KG1 (cell line): ENCODE measurements around the gene ARPC5.
A peak's percentile ranks its signal among the peaks of the same experiment; 100 is the strongest.
"Not testable (repeated sequence)": the region's sequence is repeated elsewhere in the genome, so short reads cannot be mapped to it uniquely, and the experiment has no call there.

Experiments used
- DNase-seq: peaks from one replicate; lab custom pipeline; 2025; lab: John Stamatoyannopoulos, UW

Gene ARPC5

DNA sequence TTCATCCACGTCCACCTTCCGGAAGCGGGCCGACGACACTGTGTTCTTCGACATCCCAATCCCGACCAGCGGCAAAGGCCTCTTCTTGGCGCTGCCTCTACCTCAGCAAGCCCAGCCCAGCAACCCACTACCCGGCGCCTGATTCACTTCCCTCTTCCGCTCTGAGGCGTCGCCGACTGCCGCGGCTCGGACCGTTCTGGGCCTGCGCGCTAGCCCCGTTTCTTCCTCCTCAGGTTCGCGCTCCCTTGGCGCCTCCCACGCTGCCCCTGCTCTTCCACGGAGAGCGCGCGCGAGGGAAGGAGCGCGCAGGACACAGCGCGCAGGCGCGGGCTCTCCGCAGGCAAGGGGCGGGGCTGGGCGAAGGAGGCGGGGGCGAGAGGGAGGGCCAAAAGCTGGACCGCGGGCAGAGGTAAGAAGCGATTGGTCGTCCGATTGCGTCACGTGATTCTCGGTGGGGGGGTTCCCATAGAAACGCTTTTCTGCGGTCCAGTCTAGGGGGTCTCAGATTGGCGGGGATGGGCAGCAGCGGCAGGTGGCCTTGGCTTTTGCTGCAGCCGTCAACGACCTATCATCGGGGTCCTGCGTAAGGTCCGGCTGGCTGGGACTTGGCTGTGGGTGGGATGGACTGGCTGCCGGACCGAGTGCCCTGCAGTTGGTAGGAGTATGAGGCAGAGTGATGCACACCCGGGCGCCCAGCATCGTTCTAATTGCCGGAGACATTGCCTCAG, at the start of gene ARPC5:
Gene ARPC5 (minus strand): TSS at position 178 of the 728 bp plus-strand sequence. CDS start 124 bp downstream, at position 54.
- DNase-seq = peak; percentile 87

DNA sequence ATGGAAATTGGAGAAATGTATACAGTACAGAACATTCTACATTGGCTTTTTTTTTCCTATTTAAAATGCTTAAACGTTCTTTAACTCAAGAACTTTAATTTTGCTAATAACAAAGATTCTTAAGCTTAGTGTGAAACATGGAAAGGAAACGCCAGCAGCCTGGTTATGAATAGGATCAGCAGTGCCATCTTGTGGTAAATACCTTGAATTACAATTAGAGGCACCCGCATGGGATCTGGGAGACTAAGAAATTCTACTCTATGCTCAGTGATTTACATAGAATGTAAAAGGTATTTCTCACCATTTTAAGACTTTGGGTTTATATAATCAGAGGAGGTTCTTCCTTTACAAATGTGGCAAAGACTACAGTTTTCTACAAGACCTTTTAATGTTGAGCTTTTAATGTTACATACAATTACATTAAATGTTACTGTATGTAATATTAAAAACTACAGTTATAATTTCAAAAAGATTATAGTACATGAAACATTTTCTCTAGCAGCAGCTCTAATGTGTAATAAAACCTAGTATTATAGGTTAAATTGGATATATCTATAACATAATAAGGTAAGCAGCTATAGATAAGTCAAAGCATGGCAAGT, 49.6 kb upstream of the ARPC5 start:
- DNase-seq = peak; percentile 37

DNA sequence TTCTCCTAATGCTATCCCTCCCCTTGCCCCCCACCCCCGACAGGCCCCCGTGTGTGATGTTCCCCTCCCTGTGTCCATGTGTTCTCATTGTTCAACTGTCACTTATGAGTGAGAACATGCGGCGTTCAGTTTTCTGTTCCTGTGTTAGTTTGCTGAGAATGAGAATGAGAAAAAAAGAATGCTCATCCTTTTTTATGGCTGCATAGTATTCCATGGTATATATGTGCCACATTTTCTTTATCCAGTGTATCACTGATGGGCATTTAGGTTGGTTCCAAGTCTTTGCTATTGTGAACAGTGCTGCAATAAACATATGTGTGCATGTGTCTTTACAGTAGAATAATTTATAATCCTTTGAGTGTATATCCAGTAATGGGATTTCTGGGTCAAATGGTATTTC, 43.8 kb upstream of the ARPC5 start:
- DNase-seq = not testable (repeated sequence)

DNA sequence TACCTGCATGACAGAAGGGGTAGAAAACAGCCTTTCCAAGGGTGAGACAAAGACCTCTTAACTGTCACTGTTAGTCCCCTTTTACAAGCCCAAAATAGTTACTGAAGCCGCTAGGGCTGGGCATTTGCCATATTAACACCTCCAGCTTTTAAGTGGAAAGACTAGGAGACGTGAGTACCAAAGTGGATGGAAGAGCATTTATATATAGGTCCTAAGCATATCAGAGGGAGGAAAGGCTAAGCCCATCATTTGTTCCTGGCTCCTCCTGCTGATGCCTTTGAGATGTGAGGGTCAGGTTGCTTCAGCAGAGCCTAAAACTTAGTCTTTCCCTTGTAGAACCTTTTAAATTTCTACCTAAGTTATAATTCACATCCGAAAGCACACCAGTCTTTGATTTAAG, 43.2 kb upstream of the ARPC5 start:
- no peak for DNase-seq

DNA sequence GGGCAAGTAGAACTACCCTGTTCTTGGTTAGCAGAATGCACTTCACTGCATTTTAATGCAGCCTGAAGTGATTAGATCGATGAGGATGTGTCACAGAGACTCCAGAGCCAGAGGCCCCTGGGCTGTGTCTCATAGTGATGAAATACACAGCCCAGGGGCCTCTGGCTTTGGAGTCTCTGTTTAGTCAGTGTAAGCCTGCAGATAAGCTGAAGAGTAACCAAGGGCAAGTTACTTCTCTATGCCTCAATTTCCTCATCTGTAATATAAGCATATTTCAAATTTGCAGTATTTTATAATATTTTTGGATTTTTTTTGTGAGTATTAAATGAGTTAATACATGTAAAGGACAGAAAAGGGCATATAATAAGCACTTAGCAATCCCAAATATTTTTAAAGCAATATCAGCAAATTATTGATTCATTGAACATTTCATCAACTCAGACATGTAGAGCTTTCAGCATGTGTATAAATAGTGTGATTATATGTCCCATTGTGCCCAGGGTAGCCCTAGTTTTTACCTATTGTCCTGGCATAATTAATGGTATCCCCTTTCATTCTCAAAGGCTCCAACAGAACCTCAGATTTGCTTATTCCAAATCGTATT, 41.1 kb upstream of the ARPC5 start:
- DNase-seq = no peak

DNA sequence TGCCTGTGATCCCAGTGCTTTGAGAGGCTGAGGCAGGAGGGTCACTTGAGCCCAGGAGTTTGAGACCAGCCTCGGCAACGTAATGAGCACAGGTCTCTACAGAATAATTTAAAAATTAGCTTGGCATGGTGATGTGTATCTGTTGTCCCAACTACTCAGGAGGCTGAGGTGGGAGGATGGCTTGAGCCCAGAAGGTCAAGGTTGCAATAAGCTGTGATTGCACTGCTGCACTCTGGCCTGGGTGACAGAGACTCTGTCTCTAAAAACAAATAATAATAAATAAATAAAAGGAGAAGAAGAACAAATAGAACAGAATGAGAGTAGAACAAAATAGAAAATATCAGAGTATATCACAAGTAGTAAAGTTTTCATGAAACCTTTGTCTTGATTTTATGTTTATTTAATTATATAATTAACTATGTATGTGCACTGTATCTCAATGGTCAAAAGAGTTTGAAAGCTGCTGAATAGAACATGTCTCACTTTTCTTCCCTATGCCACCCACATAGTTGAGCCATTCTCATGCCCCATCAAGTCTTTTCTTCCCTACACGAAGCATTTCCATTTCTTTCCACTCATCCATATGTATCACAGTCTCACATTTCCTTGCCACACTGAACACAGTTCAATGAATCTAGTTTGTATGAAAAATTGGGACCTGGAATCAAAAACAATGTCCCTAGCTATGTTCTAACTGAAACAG, 40.5 kb upstream of the ARPC5 start:
- no peak for DNase-seq

DNA sequence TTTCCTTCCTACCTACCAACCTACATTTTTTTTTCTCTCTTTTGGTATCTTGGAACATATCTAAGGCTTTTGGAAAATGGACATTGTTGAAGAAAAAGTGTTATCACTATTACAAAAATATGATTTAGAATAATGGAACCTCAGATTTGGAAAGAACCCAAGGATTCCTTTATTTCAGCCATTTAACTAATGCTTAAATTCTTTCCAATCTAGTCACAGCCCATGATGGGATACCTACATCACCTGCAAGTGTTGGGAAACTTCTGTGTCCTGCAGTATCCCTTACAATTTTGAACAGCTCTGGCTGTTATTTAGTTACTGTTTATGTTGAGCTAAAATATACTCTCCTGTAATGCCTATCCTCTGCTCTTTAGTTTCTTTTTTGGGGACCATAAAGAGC, 39.8 kb upstream of the ARPC5 start:
- no peak for DNase-seq

DNA sequence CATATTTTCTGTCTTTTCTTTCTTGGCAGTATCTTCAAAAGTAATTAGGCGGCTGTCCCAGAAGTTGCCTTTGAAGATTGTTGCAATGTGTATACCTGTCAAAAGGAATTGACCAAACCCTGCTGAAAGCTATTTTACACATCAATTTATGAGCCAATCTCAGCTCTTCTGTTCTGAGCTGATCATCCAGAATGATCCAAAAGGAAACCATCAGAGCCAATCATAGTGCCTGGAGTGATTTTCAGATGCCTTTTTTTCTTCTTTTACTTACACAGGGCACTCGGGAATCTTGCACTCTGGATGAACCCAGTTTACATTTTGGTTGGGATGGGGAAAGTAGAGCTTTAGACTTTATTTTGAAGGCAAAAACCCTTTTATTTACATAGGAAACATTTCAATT, 39.3 kb upstream of the ARPC5 start:
- DNase-seq = no peak

DNA sequence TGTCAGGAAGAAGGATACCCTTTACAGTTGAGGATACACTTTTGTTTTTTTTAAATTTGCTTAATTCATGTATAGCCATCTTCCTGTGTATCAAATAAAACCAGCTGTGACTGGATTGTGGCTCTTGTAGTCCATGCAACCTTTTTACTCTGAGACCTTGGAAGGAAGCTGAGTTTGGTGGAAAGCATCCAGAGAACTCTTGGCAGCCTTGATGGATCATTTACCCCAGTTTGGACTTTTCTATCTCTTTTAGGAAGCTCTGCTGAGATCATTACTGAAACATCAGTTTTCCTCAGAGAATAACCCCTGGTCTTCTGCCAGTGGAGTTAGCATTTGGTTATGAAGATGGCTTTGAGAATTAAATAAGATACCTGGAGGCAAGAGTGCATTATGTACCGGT, 38.8 kb upstream of the ARPC5 start:
- DNase-seq = no peak

DNA sequence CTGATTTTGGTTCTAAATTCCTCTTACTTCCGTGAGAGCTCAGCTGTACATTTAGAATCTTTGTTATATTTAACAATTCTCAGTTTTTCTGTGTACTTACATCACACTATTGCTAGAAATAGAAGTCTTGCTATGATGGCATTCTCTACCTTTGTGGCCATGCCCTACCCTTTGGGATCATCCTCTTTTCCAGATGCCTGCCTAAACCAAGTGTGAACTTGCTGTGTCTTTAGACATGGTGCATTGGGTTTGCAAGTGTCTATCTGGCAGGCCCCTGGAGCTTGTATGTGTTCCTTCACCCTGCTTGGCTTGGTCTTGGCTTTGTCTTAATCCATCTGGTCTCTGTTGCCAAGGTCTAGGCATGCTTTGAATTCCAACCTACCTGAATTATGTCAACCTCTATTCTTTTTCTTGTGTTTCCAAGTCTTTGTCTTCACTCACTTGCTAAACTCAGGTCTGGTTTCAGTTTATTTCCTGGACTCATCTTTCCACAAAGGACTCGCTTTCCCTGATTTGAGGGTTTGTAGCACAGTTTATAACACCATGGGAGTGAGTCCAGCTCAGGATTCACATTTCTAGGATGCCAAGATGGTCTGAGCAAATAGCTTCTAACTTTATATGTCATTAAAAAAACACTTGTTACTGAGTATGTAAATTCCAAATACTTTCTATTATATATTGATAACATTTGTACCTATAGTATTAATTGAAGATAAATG, 38.2 kb upstream of the ARPC5 start:
- DNase-seq = no peak

DNA sequence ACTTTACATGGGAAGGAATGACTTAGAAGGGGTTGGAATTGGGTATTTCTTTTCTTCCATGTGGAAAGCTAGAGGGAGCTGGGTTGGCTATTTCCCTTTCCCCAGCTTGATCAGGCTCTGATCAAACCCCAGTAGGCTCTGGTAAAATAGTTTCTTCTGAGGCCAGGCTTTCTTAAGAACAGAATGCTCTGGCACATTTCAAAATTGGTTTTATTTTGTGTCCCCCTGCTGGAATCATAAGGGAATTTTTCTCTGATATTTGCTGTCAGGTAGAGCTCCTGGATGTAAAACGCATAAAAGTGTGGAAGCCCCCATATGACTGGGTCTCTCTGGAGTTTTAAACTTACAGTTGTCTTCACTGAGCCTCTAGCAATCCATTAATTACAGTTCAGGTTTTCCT, 34.6 kb upstream of the ARPC5 start:
- no peak for DNase-seq

DNA sequence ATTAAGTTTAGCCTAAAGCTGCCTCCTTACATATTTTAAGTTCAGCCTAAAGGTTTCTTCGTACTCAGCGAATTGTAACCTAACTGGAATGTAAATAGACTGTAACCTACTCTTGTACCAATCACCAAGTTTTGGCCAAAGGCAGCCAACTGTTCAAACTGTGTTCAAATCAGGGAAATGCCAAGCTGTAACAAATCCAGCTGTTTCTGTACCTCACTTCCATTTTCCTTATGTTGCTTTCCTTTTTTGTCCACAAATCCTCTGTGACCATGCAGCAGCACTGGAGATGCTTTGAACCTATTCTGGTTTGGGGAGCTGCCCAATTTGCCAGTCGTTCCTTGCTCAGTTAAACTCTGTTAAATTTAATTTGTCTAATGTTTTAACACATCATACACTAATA, 20.8 kb upstream of the ARPC5 start:
- no peak for DNase-seq

DNA sequence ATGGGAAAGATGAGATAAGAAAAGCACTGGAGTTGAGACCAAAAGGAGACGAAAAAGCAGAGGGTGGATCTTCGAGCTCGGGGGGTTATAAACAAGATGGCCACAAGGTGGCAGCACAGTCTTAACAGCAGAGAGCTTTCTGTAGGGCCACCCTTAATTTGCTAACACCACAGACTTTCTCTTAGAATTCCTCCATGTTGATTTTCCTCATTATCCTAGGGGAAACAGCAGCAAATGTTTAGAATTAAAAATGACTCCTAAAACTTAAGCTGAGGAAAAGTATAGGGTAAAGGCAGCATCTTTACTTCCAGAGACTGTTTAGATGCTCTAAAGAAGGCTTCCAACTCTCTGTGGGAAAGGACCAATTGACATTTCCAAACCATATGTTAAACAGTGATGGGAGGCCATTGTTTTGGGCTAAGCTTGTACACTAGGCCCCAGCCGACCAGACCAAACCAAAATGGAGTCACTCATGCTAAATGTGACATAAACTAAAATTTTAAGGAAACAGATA, 20.0 kb upstream of the ARPC5 start:
- DNase-seq = peak; percentile 58

DNA sequence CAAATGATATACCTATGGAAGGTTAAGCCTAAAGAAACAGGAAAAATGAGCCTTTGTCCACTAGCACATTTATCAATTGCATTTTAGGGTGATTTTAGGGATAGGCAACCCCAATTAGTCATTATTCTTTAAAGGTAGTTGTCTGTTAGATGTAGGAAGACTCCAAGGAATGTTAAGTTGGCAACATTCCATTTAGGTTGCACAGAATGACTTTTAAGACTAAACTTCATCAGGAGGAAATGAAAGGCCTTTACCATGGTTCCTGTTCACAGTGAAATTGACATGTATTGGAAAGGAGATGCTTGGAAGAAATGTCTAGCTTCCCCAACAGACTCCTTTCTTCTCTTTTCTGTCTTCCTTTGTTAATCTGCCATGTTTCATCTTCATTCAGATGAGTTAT, 19.1 kb upstream of the ARPC5 start:
- DNase-seq = no peak

DNA sequence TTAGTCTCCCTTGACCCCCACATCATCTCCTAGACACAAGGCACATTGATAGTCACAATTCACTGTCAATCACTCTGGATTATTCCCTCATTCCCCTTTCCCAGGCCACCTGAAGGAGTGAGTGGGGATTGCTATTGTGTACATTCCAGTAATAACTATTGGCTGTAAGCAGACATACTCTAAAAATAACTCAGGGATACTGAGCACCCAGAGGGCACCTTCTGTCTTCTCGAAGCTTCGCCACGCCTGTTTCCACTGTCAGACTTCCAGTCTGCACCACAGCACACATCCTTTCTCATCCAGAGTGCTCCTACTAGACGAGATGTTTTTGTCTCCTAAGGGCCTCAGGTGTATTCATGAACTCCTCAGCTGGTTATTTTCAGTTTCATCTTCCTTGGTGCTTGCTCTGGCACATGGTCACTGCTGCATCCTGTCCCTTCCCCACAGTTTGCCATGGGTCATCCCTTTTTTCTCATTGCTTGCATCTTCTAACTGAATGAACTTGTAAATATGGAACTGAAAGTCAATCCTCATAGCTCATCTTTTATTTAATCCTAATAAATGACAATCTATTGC, 18.4 kb upstream of the ARPC5 start:
- no peak for DNase-seq

DNA sequence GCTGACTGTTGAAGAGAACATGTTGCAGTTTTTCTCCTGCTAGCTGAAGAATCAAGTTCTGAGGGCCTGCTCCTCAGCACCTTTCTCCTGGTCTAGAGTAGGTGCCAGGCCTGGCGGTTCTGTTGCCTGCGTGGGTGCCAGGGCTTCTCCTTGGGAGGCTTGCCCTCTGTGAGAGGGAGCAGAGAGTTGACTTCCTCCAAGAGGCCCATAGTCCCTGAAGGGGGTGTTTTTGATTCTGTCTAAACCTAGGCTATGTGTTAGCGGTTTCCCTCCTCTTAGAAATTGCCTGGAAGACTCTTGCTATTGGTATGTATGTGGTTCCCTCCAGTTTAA, 17.8 kb upstream of the ARPC5 start:
- no peak for DNase-seq

DNA sequence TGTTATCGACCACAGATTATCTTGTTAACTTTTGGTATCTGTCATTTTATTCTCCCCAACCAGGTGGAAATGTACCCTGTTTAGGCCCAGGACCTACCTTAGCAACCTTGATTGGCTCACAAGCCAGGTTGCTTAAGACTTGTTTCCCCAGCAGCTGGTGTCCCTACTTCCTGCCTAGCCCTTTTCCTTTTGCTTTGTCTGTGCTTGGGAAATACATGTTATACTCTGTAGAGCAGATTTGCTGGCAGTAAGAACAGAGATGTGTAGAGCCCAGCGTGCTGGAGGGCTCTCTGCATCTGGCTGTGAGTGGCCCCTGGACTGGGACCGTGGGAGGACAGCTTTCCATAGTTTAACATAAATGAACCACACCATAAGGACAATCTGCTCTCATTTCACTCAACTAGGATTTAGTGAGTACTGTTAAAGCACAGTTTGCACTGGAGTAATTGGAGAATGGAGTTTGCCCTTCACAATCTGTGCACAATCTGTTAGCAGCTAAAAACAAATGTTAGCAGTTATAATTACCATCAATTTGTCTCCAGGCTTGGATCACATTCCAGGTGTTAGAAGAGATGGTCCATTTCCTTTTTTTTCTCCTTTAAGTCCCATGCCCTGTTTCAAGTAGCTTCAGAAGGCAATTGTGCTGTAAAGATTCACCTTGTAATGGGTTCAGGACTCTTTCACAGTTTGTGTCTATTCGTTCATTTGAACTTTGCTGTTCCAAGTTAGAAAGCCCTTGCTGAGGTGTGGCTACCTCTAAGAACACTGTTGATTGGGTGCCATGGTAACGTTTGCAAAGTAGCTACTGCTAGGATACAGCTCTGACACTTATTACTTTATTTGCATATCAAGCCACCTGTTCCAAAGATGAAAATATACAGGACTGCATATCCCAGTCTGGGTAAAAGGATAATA, 17.2 kb upstream of the ARPC5 start, which contains the start of gene APOBEC4:
Gene APOBEC4 (minus strand): TSS at position 770 of the 915 bp plus-strand sequence. CDS start 4,535 bp downstream, outside the sequence.
- DNase-seq = no peak

DNA sequence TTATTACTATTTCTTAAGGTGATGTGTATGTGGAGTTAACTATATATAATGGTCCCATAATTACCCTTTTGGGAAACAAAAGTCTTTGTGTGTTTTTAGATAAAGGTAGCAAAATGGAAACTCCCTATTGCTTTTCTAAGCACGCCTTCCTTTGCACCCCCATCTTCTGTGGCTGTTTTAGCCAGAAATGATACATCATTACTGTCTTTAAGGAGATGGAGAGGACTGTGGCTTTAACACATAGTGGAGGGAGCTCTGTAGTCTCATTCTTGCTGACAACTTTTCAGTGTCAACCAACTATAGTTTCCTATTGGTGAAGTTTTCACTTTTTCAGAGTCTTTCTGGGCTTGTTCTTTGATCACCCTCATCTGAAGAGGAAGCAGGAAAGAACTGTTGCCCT, 16.5 kb upstream of the ARPC5 start:
- DNase-seq = no peak

DNA sequence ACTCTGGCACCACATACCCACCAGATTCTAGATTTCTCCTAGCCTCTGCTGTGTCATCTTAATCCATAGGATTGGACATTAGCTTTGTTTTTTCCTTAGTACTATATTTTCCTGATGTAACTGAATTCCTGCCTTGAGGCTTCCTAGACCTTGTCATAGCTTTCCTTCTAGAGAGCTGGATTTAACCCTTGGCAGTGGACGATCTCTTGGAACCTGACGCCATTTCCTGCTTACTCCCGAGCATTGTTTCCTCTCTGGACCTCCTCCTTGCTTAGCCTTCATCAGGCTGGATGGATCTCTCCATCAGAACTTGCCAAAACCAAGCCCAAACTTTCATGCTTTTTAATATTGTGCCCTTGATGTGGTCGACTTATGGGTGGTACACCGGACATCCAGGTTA, 16.0 kb upstream of the ARPC5 start:
- no peak for DNase-seq

DNA sequence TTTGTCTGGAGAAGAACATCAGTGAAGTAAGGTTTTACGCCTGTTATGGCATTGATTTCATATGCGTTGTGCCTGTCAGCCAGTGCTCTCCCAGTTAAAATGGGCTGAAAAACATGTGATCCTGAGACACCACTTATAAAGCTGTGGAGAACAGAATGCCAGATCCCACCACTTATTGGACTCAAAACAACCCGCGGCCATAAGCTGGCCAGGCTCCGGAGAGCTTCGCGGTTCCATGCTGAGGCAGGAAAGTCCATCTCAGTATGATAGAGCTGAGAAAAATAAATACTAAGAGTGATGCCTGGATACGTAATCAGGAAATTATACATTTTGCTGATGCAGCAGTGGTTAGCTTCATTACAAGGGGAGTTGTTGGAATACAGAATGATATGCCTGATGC, 12.5 kb upstream of the ARPC5 start:
- DNase-seq = no peak

DNA sequence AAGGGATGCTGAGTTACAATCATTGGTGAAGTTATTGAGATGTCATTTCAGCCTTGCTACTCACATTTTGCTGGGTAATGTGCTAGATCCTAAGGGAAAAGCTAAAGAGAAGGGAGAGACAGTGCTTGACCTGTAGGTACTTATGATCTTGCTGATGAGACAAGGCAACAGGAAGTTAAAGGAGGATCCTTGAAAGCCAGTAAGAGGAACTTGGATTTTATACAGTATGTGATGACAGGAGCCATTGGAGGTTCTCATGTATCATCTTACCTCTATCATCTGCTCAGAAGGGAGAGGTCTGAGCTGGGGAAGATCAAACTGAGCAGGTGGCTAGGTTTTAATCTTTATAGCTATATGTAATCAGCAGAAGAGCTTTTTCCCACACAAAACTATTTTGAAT, 11.2 kb upstream of the ARPC5 start:
- no peak for DNase-seq
